ENCODE measurements around the gene SNAPC4.

The SNAPC4 gene

GRCh38 chr9:136395020-136395340 lies 5.0 kb downstream of the SNAPC4 start:
- POLR2A ChIA-PET, result no interaction called here
- CTCF ChIA-PET, result interaction anchor here (1.3 kb wide), 1 partner anchor 71 kb away, joined by 5 read pairs; no protein-coding TSS in a partner anchor
- TF ChIP-seq CTCF (IDR thresholded peaks at IDR 0.05; ENCODE audit: insufficient read depth, low read length, missing control alignments), result no peak
- no peak for DNase-seq (ENCODE audit: low read depth, low spot score)
- H3K4me3 ChIP-seq (ENCODE audit: low read depth, low read length), result no peak overlapping the region

- no peak overlapping the region for H3K4me3 ChIP-seq (ENCODE audit: low read depth, low read length)
- TF ChIP-seq CTCF (IDR thresholded peaks at IDR 0.05; ENCODE audit: insufficient read depth, low read length, missing control alignments), result no peak
- ChIA-PET CTCF (interaction anchor here (1.3 to 1.5 kb wide), 2 partner anchors 71 to 82 kb away, joined by 5 read pairs; no protein-coding TSS in a partner anchor), POLR2A (no interaction called here)
- DNase-seq (ENCODE audit: low read depth, low spot score), result no peak
Observed at GRCh38 chr9:136394312-136395019, 5.5 kb downstream of the SNAPC4 start.

- no peak for TF ChIP-seq CTCF (IDR thresholded peaks at IDR 0.05; ENCODE audit: insufficient read depth, low read length, missing control alignments)
- ChIA-PET CTCF (interaction anchor here (1.5 to 3.2 kb wide), 4 partner anchors 8 to 81 kb away, joined by 5 to 26 read pairs (median 6); partner anchors contain the start of genes DNLZ and SNAPC4), POLR2A (no interaction called here)
- no peak for DNase-seq (ENCODE audit: low read depth, low spot score)
- H3K4me3 ChIP-seq (ENCODE audit: low read depth, low read length), result no peak overlapping the region
Observed at GRCh38 chr9:136393531-136393930, 6.4 kb downstream of the SNAPC4 start.

- H3K4me3 ChIP-seq (ENCODE audit: low read depth, low read length), result no peak overlapping the region
- ChIA-PET POLR2A (interaction anchor here (0.6 kb wide), 1 partner anchor 60 kb away, joined by 3 read pairs; no protein-coding TSS in a partner anchor), CTCF (interaction anchor here (1.1 to 3.7 kb wide), 5 partner anchors 8 to 80 kb away, joined by 3 to 26 read pairs (median 8); partner anchors contain the start of genes DNLZ and SNAPC4)
- no peak for DNase-seq (ENCODE audit: low read depth, low spot score)
- TF ChIP-seq CTCF (IDR thresholded peaks at IDR 0.05; ENCODE audit: insufficient read depth, low read length, missing control alignments), result no peak
Observed at GRCh38 chr9:136392538-136393449, 7.2 kb downstream of the SNAPC4 start.

- no peak for TF ChIP-seq CTCF (IDR thresholded peaks at IDR 0.05; ENCODE audit: insufficient read depth, low read length, missing control alignments)
- ChIA-PET CTCF (interaction anchor here (1.1 to 3.7 kb wide), 6 partner anchors 9 to 79 kb away, joined by 3 to 26 read pairs (median 6); partner anchors contain the start of genes DNLZ and SNAPC4), POLR2A (interaction anchor here (0.6 to 1.2 kb wide), 2 partner anchors 29 to 61 kb away, joined by 3 to 4 read pairs; no protein-coding TSS in a partner anchor)
- no peak overlapping the region for H3K4me3 ChIP-seq (ENCODE audit: low read depth, low read length)
- DNase-seq (ENCODE audit: low read depth, low spot score), result no peak
Observed at GRCh38 chr9:136391737-136392537, 8.0 kb downstream of the SNAPC4 start.
